K562 (cell line): ENCODE data around the gene FBXL3.

Experiments used
- CBFB ChIP-seq: sonication (generic); formaldehyde crosslinking; IDR thresholded peaks from 2 replicates; pipeline ENCODE4 v1.4.0; 2020; ENCODE audit warnings: mild to moderate bottlenecking, missing genetic modification reagents
- ETV5 ChIP-seq: sonication (generic); formaldehyde crosslinking; IDR thresholded peaks from 2 replicates; pipeline ENCODE4 v1.4.0; 2020; ENCODE audit warnings: low read depth, mild to moderate bottlenecking, missing genetic modification reagents
- NCOR1 ChIP-seq: fragments of 450-650 bp; IDR thresholded peaks from 2 replicates; pipeline ENCODE4 v1.6.1; 2016; ENCODE audit warnings: mild to moderate bottlenecking, moderate library complexity
- NFE2L1 ChIP-seq: fragments of 450-650 bp; IDR thresholded peaks from 2 replicates; pipeline ENCODE4 v1.6.1; 2016; ENCODE audit warnings: missing genetic modification characterization, low read depth, mild to moderate bottlenecking, missing compliant biosample characterization, moderate library complexity, borderline replicate concordance
- NFXL1 ChIP-seq: fragments of 450-650 bp; formaldehyde crosslinking; IDR thresholded peaks from 2 replicates; pipeline ENCODE4 v1.4.0; 2021; ENCODE audit warnings: mild to moderate bottlenecking
- NONO ChIP-seq, 2 experiments: fragments of 200-400 bp in 1 of 2; fragments of 450-650 bp in 1 of 2; formaldehyde crosslinking in 1 of 2; IDR thresholded peaks; 2 replicates each; pipeline ENCODE4 v1.6.1; 2017; ENCODE audit warnings: low read depth in 2 of 2, mild to moderate bottlenecking in 2 of 2, moderate library complexity in 2 of 2, low read length in 1 of 2
- POLR2A ChIP-seq: fragments of 450-650 bp; conservative IDR thresholded peaks from 2 replicates; pipeline ENCODE4 v1.6.1; 2016
- POLR2AphosphoS5 ChIP-seq: IDR thresholded peaks from 2 replicates; pipeline ENCODE4 v1.6.1; 2011; ENCODE audit warnings: mild to moderate bottlenecking, low read depth, low read length, moderate library complexity; ENCODE audit not compliant: control insufficient read depth, insufficient read depth
- TEAD4 ChIP-seq, 2 experiments: sonication (generic) in 1 of 2; formaldehyde crosslinking in 1 of 2; IDR thresholded peaks; 2 replicates each; pipeline versions ENCODE4 v1.6.1 to v1.8.0; 2012 to 2022; ENCODE audit warnings: borderline replicate concordance in 1 of 2, inconsistent platforms in 1 of 2, low read length in 1 of 2, mild to moderate bottlenecking in 1 of 2, missing genetic modification reagents in 1 of 2
- ZNF384 ChIP-seq: IDR thresholded peaks from 2 replicates; pipeline ENCODE4 v1.6.1; 2012; ENCODE audit warnings: low read depth, low read length, improper control_type of control experiment
- TF ChIP-seq, protein P1 (sequence below), 3 experiments: IDR thresholded peaks in 2 of 3; conservative IDR thresholded peaks in 1 of 3; 2 replicates each; pipeline ENCODE4 v1.5.1; 2011 to 2012; ENCODE audit warnings: low read length in 3 of 3, mild to moderate bottlenecking in 3 of 3, control low read depth in 2 of 3, improper control_type of control experiment in 1 of 3, inconsistent platforms in 1 of 3, low read depth in 1 of 3, mixed read lengths in 1 of 3, moderate library complexity in 1 of 3; ENCODE audit not compliant: insufficient read depth in 2 of 3
- TF ChIP-seq, protein P2 (sequence below): IDR thresholded peaks from 3 replicates; pipeline ENCODE4 v1.6.1; 2011; ENCODE audit warnings: borderline replicate concordance, mild to moderate bottlenecking; ENCODE audit not compliant: insufficient read length, insufficient read depth
- TF ChIP-seq, protein P3 (sequence below): conservative IDR thresholded peaks from 2 replicates; pipeline ENCODE4 v1.6.1; 2011; ENCODE audit warnings: low read depth, mild to moderate bottlenecking, low read length; ENCODE audit not compliant: control insufficient read depth
- TF ChIP-seq, protein P4 (sequence below): fragments of 450-650 bp; IDR thresholded peaks from 2 replicates; pipeline ENCODE4 v1.7.1; 2018; ENCODE audit warnings: mild to moderate bottlenecking, low read depth; ENCODE audit not compliant: partially characterized antibody

DNA sequence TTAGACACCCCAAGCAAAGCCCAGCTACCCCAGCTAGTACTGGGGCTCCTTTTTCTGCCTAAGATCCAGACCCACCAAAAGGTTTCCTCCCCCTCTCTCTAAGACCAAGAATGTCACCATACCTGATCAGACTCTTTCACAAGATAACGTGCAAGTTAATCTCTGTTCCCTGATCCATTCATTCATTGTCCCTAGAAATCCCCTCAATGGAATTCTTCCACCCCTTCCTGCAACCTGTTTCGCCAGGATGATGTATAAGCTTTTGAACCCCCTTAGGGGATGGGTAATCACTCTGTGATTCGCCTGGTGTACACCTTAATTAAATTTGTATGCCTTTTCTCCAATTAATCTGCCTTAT is 52.4 kb downstream of the FBXL3 start:
- no peak for TF ChIP-seq NCOR1
- no peak for TF ChIP-seq NONO (IDR thresholded peaks at IDR 0.05; ENCODE audit: low read depth in 2 of 2, low read length in 1 of 2)
- TF ChIP-seq NFE2L1, result no peak
- TF ChIP-seq CBFB (CRISPR knock-in tag), result no peak
- no peak for TF ChIP-seq NFXL1 (CRISPR knock-in tag)
- TF ChIP-seq, protein P1, sequence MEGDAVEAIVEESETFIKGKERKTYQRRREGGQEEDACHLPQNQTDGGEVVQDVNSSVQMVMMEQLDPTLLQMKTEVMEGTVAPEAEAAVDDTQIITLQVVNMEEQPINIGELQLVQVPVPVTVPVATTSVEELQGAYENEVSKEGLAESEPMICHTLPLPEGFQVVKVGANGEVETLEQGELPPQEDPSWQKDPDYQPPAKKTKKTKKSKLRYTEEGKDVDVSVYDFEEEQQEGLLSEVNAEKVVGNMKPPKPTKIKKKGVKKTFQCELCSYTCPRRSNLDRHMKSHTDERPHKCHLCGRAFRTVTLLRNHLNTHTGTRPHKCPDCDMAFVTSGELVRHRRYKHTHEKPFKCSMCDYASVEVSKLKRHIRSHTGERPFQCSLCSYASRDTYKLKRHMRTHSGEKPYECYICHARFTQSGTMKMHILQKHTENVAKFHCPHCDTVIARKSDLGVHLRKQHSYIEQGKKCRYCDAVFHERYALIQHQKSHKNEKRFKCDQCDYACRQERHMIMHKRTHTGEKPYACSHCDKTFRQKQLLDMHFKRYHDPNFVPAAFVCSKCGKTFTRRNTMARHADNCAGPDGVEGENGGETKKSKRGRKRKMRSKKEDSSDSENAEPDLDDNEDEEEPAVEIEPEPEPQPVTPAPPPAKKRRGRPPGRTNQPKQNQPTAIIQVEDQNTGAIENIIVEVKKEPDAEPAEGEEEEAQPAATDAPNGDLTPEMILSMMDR (IDR thresholded peaks at IDR 0.05 in 2 of 3, conservative IDR thresholded peaks at IDR 0.05 in 1 of 3; ENCODE audit: insufficient read depth in 2 of 3, low read depth in 1 of 3, low read length in 3 of 3), result no peak
- TF ChIP-seq ETV5 (CRISPR knock-in tag), result no peak
- TF ChIP-seq, protein P2, sequence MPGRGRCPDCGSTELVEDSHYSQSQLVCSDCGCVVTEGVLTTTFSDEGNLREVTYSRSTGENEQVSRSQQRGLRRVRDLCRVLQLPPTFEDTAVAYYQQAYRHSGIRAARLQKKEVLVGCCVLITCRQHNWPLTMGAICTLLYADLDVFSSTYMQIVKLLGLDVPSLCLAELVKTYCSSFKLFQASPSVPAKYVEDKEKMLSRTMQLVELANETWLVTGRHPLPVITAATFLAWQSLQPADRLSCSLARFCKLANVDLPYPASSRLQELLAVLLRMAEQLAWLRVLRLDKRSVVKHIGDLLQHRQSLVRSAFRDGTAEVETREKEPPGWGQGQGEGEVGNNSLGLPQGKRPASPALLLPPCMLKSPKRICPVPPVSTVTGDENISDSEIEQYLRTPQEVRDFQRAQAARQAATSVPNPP, result no peak
- TF ChIP-seq, protein P3, sequence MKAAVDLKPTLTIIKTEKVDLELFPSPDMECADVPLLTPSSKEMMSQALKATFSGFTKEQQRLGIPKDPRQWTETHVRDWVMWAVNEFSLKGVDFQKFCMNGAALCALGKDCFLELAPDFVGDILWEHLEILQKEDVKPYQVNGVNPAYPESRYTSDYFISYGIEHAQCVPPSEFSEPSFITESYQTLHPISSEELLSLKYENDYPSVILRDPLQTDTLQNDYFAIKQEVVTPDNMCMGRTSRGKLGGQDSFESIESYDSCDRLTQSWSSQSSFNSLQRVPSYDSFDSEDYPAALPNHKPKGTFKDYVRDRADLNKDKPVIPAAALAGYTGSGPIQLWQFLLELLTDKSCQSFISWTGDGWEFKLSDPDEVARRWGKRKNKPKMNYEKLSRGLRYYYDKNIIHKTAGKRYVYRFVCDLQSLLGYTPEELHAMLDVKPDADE, result no peak
- no peak for TF ChIP-seq POLR2AphosphoS5
- no peak for TF ChIP-seq POLR2A
- TF ChIP-seq ZNF384, result no peak
- TF ChIP-seq, protein P4, sequence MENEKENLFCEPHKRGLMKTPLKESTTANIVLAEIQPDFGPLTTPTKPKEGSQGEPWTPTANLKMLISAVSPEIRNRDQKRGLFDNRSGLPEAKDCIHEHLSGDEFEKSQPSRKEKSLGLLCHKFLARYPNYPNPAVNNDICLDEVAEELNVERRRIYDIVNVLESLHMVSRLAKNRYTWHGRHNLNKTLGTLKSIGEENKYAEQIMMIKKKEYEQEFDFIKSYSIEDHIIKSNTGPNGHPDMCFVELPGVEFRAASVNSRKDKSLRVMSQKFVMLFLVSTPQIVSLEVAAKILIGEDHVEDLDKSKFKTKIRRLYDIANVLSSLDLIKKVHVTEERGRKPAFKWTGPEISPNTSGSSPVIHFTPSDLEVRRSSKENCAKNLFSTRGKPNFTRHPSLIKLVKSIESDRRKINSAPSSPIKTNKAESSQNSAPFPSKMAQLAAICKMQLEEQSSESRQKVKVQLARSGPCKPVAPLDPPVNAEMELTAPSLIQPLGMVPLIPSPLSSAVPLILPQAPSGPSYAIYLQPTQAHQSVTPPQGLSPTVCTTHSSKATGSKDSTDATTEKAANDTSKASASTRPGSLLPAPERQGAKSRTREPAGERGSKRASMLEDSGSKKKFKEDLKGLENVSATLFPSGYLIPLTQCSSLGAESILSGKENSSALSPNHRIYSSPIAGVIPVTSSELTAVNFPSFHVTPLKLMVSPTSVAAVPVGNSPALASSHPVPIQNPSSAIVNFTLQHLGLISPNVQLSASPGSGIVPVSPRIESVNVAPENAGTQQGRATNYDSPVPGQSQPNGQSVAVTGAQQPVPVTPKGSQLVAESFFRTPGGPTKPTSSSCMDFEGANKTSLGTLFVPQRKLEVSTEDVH, result no peak
- TF ChIP-seq TEAD4 (IDR thresholded peaks at IDR 0.05; ENCODE audit: low read length), result no peak
- TF ChIP-seq TEAD4 (CRISPR knock-in tag; IDR thresholded peaks at IDR 0.05; ENCODE audit: borderline replicate concordance), result no peak
